Heart right ventricle (tissue), 16 donors: ENCODE measurements around the gene RAPSN. TPM values are rescaled to one million over a fixed set of nuclear protein-coding genes. Genes with fewer than 3 reads are reported as not detected.
A peak's percentile ranks its signal among the peaks of the same experiment; 100 is the strongest.
"Not testable (repeated sequence)": the region's sequence is repeated elsewhere in the genome, so short reads cannot be mapped to it uniquely, and the experiment has no call there.

Source experiments
- ATAC-seq, 8 donors: fragments of 200-7000 bp; cut with Tn5 transposase; one replicate each; pipeline ENCODE4 v1.9.1; 2020; ENCODE audit warnings: mild to moderate bottlenecking in 8 of 8, moderate library complexity in 8 of 8, moderate number of reproducible peaks in 1 of 8
- DNase-seq, 2 donors: peaks; one replicate each; pipeline ENCODE4 v3.0.0-alpha.2; 2020
- H3K27ac ChIP-seq, 10 donors: fragments of 200-600 bp; sonication (generic) in 2 of 10; one replicate each; pipeline versions ENCODE4 v1.5.0 to v1.8.0; 2020 to 2022; ENCODE audit warnings: mild to moderate bottlenecking in 3 of 10
- H3K27me3 ChIP-seq, 7 donors: fragments of 200-600 bp; one replicate each; pipeline ENCODE4 v1.8.0; 2021 to 2022; ENCODE audit warnings: mild to moderate bottlenecking in 2 of 7
- H3K36me3 ChIP-seq, 9 donors: fragments of 200-600 bp; sonication (generic) in 1 of 9; one replicate each; pipeline versions ENCODE4 v1.5.0 to v1.8.0; 2020 to 2022; ENCODE audit warnings: mild to moderate bottlenecking in 2 of 9
- H3K4me1 ChIP-seq, 9 donors: fragments of 200-600 bp; sonication (generic) in 1 of 9; one replicate each; pipeline versions ENCODE4 v1.5.0 to v1.8.0; 2020 to 2022; ENCODE audit warnings: mild to moderate bottlenecking in 4 of 9
- H3K4me3 ChIP-seq, 10 donors: fragments of 200-600 bp; sonication (generic) in 2 of 10; one replicate each; pipeline versions ENCODE4 v1.5.0 to v1.8.0; 2020 to 2022; ENCODE audit warnings: mild to moderate bottlenecking in 7 of 10, moderate library complexity in 2 of 10
- H3K9me3 ChIP-seq, 11 donors: fragments of 200-600 bp in 10 of 11; sonication (generic) in 2 of 11; one replicate each; pipeline versions ENCODE4 v1.5.0 to v1.8.0; 2013 to 2022; ENCODE audit warnings: mild to moderate bottlenecking in 2 of 11, control low read depth in 1 of 11, moderate library complexity in 1 of 11
- CTCF ChIP-seq, 9 donors: fragments of 200-600 bp; sonication (generic) in 2 of 9; IDR thresholded peaks; one replicate each; pipeline versions ENCODE4 v1.5.0 to v1.8.0; 2021 to 2022; ENCODE audit warnings: antibody characterized with exemption in 9 of 9, mild to moderate bottlenecking in 5 of 9, moderate library complexity in 1 of 9
- WGBS, 2 donors: extraction: QIAGEN DNeasy Blood & Tissue Kit; methylation state at CpG; one replicate each; pipeline ENCODE4 v1.1.7; 2013; ENCODE audit warnings: inconsistent platforms in 1 of 2; 5-methylcytosine and 5-hydroxymethylcytosine counted together
- intact Hi-C, 10 donors: fragments of 100-400 bp; cut with DNase I; formaldehyde crosslinking; loops; one replicate each; pipeline versions ENCODE4 v1.11.1 to v1.14.2; 2022
- polyA plus RNA-seq, 2 donors: library from polyadenylated mRNA; stranded (reverse); fragments of 200-250 nt; gene quantifications; one replicate each; pipeline ENCODE4 v1.2.3, GENCODE V29; 2013
- total RNA-seq, 10 donors: library from RNA; stranded (reverse); fragmentation: NEBNext Ultra II Directional in 3 of 10; extraction: Animal tissue kit (Norgen Biotek cat#: 25700) in 3 of 10; gene quantifications; one replicate each; pipeline versions ENCODE4 v1.2.1 to v1.2.4, GENCODE V29; 2021 to 2023
- donor health status: Arrhythmogenic right ventricular cardiomyopathy.
- donor health status: ischemic (EF 13 %, LVEDD 7.1; RV severe dilation, severe dysfunction).
- donor health status: healthy with polysubstance abuse.
- donor health status: DM: no; HTN: yes; CAD: no.
- donor health status: DM: no; HTN: no; CAD: no.
- donor health status: ischemic (EF 25% LVEDD 6.9; RV normal size, moderate dysfunction).
- donor health status: ischemic (EF 25% LVEDD 5.7; RV mildly dilated, moderate dysfunction).
- donor health status: healthy.
- donor health status: DM: yes; HTN: yes; CAD: no.
- donor health status: Ischemic cardiomyopathy.
- donor health status: ischemic (EF 35%, LVEDD 5.7; RV mildly dilated, moderate dysfunction).
- donor health status: nonischemic (EF 11% LVEDD 7.7; RV severe dilation, severe dysfunction).
- donor health status: DM: yes; HTN: yes; CAD: no.
- donor health status: PGD.
- donor health status: ischemic (EF 29% LVEDD 5.4; RV normal size, mild dysfunction).
- donor health status: nonischemic (EF 23%, LVEDD 6.1; RV moderate dilation, normal function).

The RAPSN gene
- total and polyA plus RNA-seq, 12 donors = 0.33 to 10.2 (median 4.0) TPM

GRCh38 chr11:47454258-47454671 is 5.3 kb upstream of the RAPSN start:
- peak; percentile 73 to 91 (median 87) for ATAC-seq
- peak; percentile 53 to 86 (median 79) for TF ChIP-seq CTCF (IDR thresholded peaks at IDR 0.05)

GRCh38 chr11:47453365-47453764 is 4.4 kb upstream of the RAPSN start:
- Histone ChIP-seq H3K4me3 (no peak overlapping the region), H3K27ac (no peak overlapping the region), H3K36me3 (no peaks in the 10 kb centered on the region), H3K27me3 (no peaks in the 10 kb centered on the region), H3K9me3 (no peaks in the 10 kb centered on the region), H3K4me1 (peaks cover 0 to 16% (median 7%) of the 10 kb centered on the region in 9 donors)
- WGBS, 2 donors = 94% methylated on average over 8 of the region's 8 CpGs
- DNase-seq = no peak
- intact Hi-C loops = loop anchor here in 5 of 10 donors (2.0 to 5.0 kb wide), 3 partner anchors 76 to 81 kb away; partner anchors contain the start of gene SPI1 (in 3 of the 5)
- ATAC-seq = no peak
- no peak for TF ChIP-seq CTCF (IDR thresholded peaks at IDR 0.05)

More at GRCh38 chr11:47454258-47454671, 5.3 kb upstream of the RAPSN start:
- H3K27me3 ChIP-seq, H3K36me3 ChIP-seq, H3K9me3 ChIP-seq, H3K27ac ChIP-seq, H3K4me1 ChIP-seq: not testable (repeated sequence)
- 21 to 23% methylated on average over 8 of the region's 8 CpGs for WGBS, 2 donors
- intact Hi-C loops = loop anchor here in 8 of 10 donors (1.0 to 5.0 kb wide), 4 partner anchors 77 to 82 kb away; partner anchors contain the start of gene SPI1 (in 3 of the 8)
- peak; percentile 45 to 79 for DNase-seq
- peak overlapping the region in 1 of 10 donors; percentile 11 for H3K4me3 ChIP-seq

- no peak for ATAC-seq
- Histone ChIP-seq H3K9me3 (no peaks in the 10 kb centered on the region), H3K4me1 (peaks cover 0 to 16% (median 7%) of the 10 kb centered on the region in 9 donors), H3K27ac (no peak overlapping the region), H3K4me3 (no peak overlapping the region), H3K36me3 (no peaks in the 10 kb centered on the region), H3K27me3 (no peaks in the 10 kb centered on the region)
- no peak for DNase-seq
- 96 to 97% methylated on average over 4 of the region's 4 CpGs for WGBS, 2 donors
- intact Hi-C loops = loop anchor here in 5 of 10 donors (2.0 to 5.0 kb wide), 3 partner anchors 75 to 80 kb away; partner anchors contain the start of gene SPI1 (in 3 of the 5)
- TF ChIP-seq CTCF (IDR thresholded peaks at IDR 0.05) = no peak
These were observed 3.1 kb upstream of the RAPSN start for GRCh38 chr11:47451990-47452389.

- Histone ChIP-seq H3K4me1 (peaks cover 0 to 16% (median 7%) of the 10 kb centered on the region in 9 donors), H3K27me3 (no peaks in the 10 kb centered on the region), H3K9me3 (no peaks in the 10 kb centered on the region), H3K4me3 (no peak overlapping the region), H3K36me3 (no peaks in the 10 kb centered on the region), H3K27ac (no peak overlapping the region)
- intact Hi-C loops = loop anchor here in 4 of 10 donors (5.0 kb wide), 2 partner anchors 74 to 79 kb away; partner anchors contain the start of gene SPI1 (in 3 of the 4)
- DNase-seq = no peak
- no peak for ATAC-seq
- no peak for TF ChIP-seq CTCF (IDR thresholded peaks at IDR 0.05)
- 90 to 91% methylated on average over 4 of the region's 4 CpGs for WGBS, 2 donors
These were observed 2.5 kb upstream of the RAPSN start for GRCh38 chr11:47451436-47451835.
